Measurements from ENCODE around the gene FBXW7. TPM values are rescaled to one million over a fixed set of nuclear protein-coding genes. Genes with fewer than 3 reads are reported as not detected.

The FBXW7 gene
- total RNA-seq, 1 donor from 2014 or later, result 37.8 TPM

DNA sequence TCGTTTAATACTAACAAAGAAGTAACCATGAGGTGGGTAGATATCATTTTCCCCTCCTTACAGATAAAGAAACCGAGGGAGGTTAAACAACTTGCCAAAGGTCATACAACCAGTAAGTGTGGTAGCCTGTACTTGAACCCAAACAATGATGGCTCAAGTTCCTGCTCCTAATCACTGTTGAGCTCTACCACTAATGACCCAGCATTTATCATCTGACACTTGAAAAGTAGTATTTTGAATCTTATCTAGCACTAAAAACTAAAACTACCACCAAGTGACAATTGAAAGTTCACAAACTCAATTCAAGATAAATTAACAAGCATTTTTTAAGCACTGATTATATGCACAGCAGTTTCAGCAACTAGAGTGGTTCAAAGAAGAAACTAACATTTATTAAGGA lies 13.1 kb downstream of the FBXW7 start:
- intact Hi-C loops (cut with micrococcal nuclease), result no loop called here
- no peak overlapping the region for H3K4me3 Mint-ChIP-seq (ENCODE audit: low read depth)
- H3K4me1 Mint-ChIP-seq (ENCODE audit: low read depth), result peaks cover 48% of the 10 kb centered on the region
- H3K27ac Mint-ChIP-seq, result no peak overlapping the region
- DNase-seq (ENCODE audit: low spot score), result no peak
- no peaks in the 10 kb centered on the region for H3K27me3 Mint-ChIP-seq (ENCODE audit: low read depth)
- H3K36me3 Mint-ChIP-seq (ENCODE audit: low read depth), result peaks cover 33% of the 10 kb centered on the region
- H3K9me3 Mint-ChIP-seq, result no peaks in the 10 kb centered on the region

DNA sequence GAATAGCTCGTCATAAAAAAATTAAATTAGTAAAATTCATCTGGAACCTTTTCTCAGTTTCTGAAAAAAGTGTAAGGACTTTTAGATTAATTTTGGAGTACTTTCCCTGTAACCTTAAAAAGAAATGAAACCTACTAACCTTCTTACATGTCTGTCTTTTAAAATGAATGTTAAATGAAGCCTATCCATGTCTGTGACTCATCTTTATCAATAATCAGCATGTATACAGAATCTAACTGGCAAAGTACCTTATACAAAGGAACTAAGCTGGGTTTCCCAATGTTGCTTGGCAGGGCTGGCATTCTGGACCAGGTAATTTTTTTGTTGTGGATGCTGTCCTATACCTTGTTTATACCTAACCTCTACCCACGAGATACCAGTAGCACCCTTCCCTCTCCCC lies 13.6 kb downstream of the FBXW7 start:
- Mint-ChIP-seq H3K27ac (no peak overlapping the region), H3K9me3 (no peaks in the 10 kb centered on the region), H3K27me3 (ENCODE audit: low read depth) (no peaks in the 10 kb centered on the region), H3K4me3 (ENCODE audit: low read depth) (no peak overlapping the region), H3K4me1 (ENCODE audit: low read depth) (peaks cover 48% of the 10 kb centered on the region), H3K36me3 (ENCODE audit: low read depth) (peaks cover 33% of the 10 kb centered on the region)
- intact Hi-C loops (cut with micrococcal nuclease), result no loop called here
- DNase-seq (ENCODE audit: low spot score), result no peak

DNA sequence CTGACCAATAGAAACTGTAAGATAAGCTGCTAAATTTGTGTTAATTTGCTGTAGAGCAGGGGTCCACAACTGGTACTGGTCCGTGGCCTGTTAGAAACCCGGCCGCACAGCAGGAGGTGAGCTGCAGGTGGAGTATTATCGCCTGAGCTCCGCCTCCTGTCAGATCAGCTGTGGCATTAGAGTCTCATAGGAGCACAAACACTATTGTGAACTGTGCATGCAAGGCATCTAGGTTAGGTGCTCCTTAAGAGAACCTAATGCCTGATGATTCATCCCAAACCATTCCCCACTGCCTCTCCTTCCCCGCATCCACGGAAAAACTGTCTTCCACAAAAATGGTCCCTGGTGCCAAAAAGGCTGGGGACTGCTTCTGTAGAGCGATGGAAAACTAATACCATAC lies 19.7 kb downstream of the FBXW7 start:
- intact Hi-C loops (cut with micrococcal nuclease), result no loop called here
- no peaks in the 10 kb centered on the region for H3K9me3 Mint-ChIP-seq
- peaks cover 17% of the 10 kb centered on the region for H3K36me3 Mint-ChIP-seq (ENCODE audit: low read depth)
- no peak overlapping the region for H3K27ac Mint-ChIP-seq
- H3K4me1 Mint-ChIP-seq (ENCODE audit: low read depth), result peaks cover 16% of the 10 kb centered on the region
- H3K27me3 Mint-ChIP-seq (ENCODE audit: low read depth), result no peaks in the 10 kb centered on the region
- H3K4me3 Mint-ChIP-seq (ENCODE audit: low read depth), result no peak overlapping the region
- no peak for DNase-seq (ENCODE audit: low spot score)

DNA sequence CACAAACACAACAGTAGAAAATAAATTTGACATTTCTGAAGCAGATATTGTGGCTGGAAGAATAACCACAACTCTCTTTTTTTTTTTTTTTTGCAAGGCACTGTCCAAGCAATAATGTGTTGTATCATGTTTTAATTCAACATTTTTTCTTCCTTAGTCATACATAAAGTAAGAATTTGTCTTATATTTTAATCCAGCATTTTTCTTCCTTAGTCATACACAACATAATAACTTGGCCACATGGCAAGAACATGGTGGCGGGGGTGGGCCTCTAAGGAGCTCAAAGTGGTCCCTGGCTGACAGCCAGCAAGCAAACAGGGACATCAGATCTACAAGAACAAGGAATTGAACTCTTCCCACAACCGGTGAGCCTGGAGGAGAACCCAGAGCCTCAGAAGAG lies 20.2 kb downstream of the FBXW7 start:
- intact Hi-C loops (cut with micrococcal nuclease), result no loop called here
- H3K36me3 Mint-ChIP-seq (ENCODE audit: low read depth), result peaks cover 12% of the 10 kb centered on the region
- no peak overlapping the region for H3K27ac Mint-ChIP-seq
- no peaks in the 10 kb centered on the region for H3K9me3 Mint-ChIP-seq
- no peak overlapping the region for H3K4me3 Mint-ChIP-seq (ENCODE audit: low read depth)
- peaks cover 17% of the 10 kb centered on the region for H3K4me1 Mint-ChIP-seq (ENCODE audit: low read depth)
- no peak for DNase-seq (ENCODE audit: low spot score)
- no peaks in the 10 kb centered on the region for H3K27me3 Mint-ChIP-seq (ENCODE audit: low read depth)

DNA sequence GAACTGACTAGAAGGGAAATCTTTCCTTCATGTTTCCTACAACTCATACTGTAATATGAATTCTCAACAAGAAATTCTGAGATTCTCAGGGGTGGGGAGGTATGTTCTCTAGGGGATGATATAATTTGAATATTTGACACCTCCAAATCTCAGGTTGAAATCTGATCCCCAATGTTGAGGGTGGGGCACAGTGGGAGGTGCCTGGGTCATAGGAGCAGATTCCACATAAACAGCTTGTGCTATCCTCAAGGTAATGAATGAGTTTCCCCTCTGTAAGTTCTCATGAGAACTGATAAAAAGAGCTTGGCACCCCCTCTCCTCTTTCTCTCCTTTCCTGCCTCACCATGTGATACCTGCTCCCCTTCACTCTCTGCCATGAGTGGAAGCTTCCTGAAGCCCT lies 21.5 kb downstream of the FBXW7 start:
- no peak overlapping the region for H3K27ac Mint-ChIP-seq
- intact Hi-C loops (cut with micrococcal nuclease), result no loop called here
- peaks cover under 1% of the 10 kb centered on the region for H3K36me3 Mint-ChIP-seq (ENCODE audit: low read depth)
- H3K4me1 Mint-ChIP-seq (ENCODE audit: low read depth), result peaks cover 25% of the 10 kb centered on the region
- no peak overlapping the region for H3K4me3 Mint-ChIP-seq (ENCODE audit: low read depth)
- H3K9me3 Mint-ChIP-seq, result no peaks in the 10 kb centered on the region
- no peaks in the 10 kb centered on the region for H3K27me3 Mint-ChIP-seq (ENCODE audit: low read depth)
- DNase-seq (ENCODE audit: low spot score), result no peak

DNA sequence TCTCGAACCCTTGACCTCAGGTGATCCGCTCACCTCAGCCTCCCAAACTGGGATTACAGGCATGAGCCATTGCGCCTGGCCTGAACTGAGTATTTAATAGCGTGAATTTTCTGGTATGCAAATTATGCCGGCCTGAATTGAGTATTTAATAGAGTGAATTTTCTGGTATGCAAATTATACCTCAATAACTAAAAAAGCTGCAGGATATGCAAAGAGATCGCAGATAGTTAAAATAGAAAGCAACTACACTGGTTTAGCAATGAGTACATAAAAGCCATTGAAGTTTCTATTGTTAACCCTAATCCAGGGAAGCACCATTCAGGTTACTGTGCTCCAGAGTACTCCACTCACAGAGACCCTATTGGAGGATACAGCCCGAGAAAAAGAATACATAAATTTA lies 22.8 kb downstream of the FBXW7 start:
- H3K36me3 Mint-ChIP-seq (ENCODE audit: low read depth), result no peaks in the 10 kb centered on the region
- no peak overlapping the region for H3K4me3 Mint-ChIP-seq (ENCODE audit: low read depth)
- H3K4me1 Mint-ChIP-seq (ENCODE audit: low read depth), result peaks cover 27% of the 10 kb centered on the region
- H3K27me3 Mint-ChIP-seq (ENCODE audit: low read depth), result no peaks in the 10 kb centered on the region
- no peak for DNase-seq (ENCODE audit: low spot score)
- no peak overlapping the region for H3K27ac Mint-ChIP-seq
- intact Hi-C loops (cut with micrococcal nuclease), result no loop called here
- no peaks in the 10 kb centered on the region for H3K9me3 Mint-ChIP-seq

DNA sequence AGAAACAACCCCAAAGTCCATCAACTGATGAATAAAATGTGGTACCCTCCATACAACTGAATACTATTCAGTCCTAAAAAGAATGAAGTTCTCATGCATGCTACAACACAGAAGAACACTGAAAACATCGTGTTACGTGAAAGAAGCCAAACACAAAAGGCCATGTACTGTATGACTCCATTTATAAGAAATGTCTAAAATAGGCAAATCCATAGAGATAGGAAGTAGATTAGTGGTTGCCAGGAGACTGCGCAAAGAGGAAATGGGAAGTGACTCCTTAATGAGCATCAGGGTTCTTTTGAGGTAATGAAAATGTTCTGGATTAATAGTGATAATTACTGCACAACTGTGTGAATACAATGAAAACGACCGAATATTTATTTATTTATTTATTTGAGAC lies 23.4 kb downstream of the FBXW7 start:
- no peaks in the 10 kb centered on the region for H3K27me3 Mint-ChIP-seq (ENCODE audit: low read depth)
- peaks cover 5% of the 10 kb centered on the region for H3K36me3 Mint-ChIP-seq (ENCODE audit: low read depth)
- no peak overlapping the region for H3K4me3 Mint-ChIP-seq (ENCODE audit: low read depth)
- intact Hi-C loops (cut with micrococcal nuclease), result no loop called here
- peaks cover 27% of the 10 kb centered on the region for H3K4me1 Mint-ChIP-seq (ENCODE audit: low read depth)
- DNase-seq (ENCODE audit: low spot score), result no peak
- no peaks in the 10 kb centered on the region for H3K9me3 Mint-ChIP-seq
- H3K27ac Mint-ChIP-seq, result no peak overlapping the region

DNA sequence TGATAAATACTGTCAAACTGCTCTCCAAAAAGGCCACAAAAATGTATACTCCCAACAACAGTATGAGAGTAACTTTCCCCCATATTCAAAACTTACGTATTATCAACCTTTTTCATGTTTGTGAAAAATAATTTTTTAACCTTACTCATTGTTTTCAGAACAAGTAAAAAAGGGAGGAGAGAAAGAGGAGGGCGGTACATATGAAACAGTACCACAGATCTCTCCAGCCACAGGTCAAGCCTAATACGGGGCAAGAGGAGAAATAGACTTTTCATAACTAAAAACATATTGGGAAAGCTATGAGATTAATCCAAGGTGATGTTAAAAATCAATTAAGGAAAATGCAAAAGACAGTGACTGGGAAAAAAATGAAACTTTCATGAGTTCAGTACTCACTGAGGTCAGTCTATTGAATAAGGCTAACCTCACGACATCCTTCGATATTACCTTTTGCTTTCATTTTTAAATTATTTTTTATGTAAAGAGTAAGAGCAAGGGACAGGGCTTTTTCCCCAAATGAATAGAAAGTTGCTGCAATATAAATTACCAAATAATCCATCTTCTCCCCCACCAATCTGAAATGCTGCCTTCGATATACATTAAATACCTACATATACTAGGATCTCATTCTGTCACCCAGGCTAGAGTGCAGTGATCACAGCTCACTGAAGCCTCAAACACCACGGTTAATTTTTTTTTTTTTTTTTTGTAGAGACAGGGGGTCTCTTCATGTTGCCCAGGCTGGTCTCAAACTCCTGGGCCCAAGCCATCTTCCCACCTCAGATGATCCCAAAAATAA lies 25.3 kb downstream of the FBXW7 start:
- Mint-ChIP-seq H3K36me3 (ENCODE audit: low read depth) (peaks cover 7% of the 10 kb centered on the region), H3K4me3 (ENCODE audit: low read depth) (no peak overlapping the region), H3K4me1 (ENCODE audit: low read depth) (peaks cover 24% of the 10 kb centered on the region), H3K27ac (no peak overlapping the region), H3K27me3 (ENCODE audit: low read depth) (no peaks in the 10 kb centered on the region), H3K9me3 (no peaks in the 10 kb centered on the region)
- intact Hi-C loops (cut with micrococcal nuclease), result no loop called here
- no peak for DNase-seq (ENCODE audit: low spot score)

DNA sequence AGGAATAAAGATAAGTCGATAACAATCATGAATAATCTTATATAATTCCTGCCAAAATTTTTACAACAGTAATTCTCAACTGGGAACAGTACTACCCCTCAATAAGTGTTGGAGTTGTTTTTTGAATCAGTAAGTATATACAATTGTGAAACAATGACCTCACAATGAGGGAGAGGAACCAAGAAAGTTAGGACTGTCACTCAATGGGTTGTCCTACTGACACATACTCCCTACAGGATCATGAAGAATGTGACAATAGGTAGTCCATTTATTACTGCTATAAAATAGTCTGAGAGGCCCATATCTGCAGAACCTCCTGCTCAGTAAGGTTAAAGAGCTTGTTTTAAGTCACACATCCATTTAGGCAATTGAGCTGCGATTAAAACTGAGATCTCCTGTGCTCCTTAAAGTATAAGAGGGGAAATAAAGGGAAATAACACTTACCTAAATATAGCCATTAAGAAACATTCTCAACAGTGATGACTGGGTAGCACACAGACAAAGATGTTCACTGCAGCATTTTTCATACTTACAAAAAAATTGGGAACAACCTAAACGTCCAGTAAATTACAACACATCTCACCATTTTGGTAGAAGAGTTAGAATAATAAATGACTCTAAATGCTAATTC lies 26.2 kb downstream of the FBXW7 start:
- H3K36me3 Mint-ChIP-seq (ENCODE audit: low read depth), result peaks cover 7% of the 10 kb centered on the region
- no peak overlapping the region for H3K27ac Mint-ChIP-seq
- H3K4me1 Mint-ChIP-seq (ENCODE audit: low read depth), result peaks cover 26% of the 10 kb centered on the region
- DNase-seq (ENCODE audit: low spot score), result no peak
- intact Hi-C loops (cut with micrococcal nuclease), result no loop called here
- no peaks in the 10 kb centered on the region for H3K27me3 Mint-ChIP-seq (ENCODE audit: low read depth)
- H3K4me3 Mint-ChIP-seq (ENCODE audit: low read depth), result no peak overlapping the region
- no peaks in the 10 kb centered on the region for H3K9me3 Mint-ChIP-seq

DNA sequence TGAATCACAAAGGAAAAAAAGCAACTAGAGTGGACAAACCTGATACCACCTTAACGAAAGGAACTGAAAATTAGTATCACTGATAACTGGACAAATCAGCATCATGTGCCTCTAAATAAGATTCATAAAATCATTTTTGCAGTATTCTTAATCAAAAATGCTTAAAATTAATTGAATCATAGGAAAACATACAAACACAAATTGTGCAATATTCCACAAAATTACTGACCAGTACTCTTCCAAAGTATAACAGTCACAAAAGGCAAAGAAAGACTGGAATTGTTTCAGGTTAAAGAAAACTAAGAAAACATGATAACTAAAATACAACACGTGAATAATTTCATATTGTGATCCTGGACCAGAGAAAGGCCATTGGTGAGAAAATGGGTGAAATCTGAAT lies 27.1 kb downstream of the FBXW7 start:
- H3K36me3 Mint-ChIP-seq (ENCODE audit: low read depth), result peaks cover 7% of the 10 kb centered on the region
- no peak overlapping the region for H3K27ac Mint-ChIP-seq
- H3K9me3 Mint-ChIP-seq, result no peaks in the 10 kb centered on the region
- DNase-seq (ENCODE audit: low spot score), result no peak
- H3K4me1 Mint-ChIP-seq (ENCODE audit: low read depth), result peaks cover 21% of the 10 kb centered on the region
- H3K27me3 Mint-ChIP-seq (ENCODE audit: low read depth), result no peaks in the 10 kb centered on the region
- no peak overlapping the region for H3K4me3 Mint-ChIP-seq (ENCODE audit: low read depth)
- intact Hi-C loops (cut with micrococcal nuclease), result no loop called here

DNA sequence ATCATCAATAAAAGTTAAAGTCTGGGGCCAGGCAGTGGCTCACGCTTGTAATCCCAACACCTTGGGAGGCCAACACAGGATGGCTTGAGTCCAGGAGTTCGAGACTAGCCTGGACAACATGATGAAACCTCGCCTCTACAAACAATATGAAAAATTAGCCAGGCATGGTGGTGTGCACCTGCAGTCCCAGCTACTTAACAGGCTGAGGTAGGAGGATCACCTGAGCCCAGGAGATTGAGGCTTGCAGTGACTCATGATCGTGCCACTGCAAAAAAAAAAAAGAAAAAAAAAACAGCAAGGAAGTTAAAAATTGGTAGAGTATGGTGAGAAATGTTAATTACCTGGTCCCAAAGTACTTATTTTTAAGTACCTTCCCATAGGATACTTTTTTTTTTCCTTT lies 27.5 kb downstream of the FBXW7 start:
- no peak overlapping the region for H3K4me3 Mint-ChIP-seq (ENCODE audit: low read depth)
- DNase-seq (ENCODE audit: low spot score), result no peak
- H3K4me1 Mint-ChIP-seq (ENCODE audit: low read depth), result peaks cover 21% of the 10 kb centered on the region
- no peaks in the 10 kb centered on the region for H3K9me3 Mint-ChIP-seq
- intact Hi-C loops (cut with micrococcal nuclease), result no loop called here
- H3K36me3 Mint-ChIP-seq (ENCODE audit: low read depth), result peaks cover 7% of the 10 kb centered on the region
- H3K27me3 Mint-ChIP-seq (ENCODE audit: low read depth), result no peaks in the 10 kb centered on the region
- H3K27ac Mint-ChIP-seq, result no peak overlapping the region

DNA sequence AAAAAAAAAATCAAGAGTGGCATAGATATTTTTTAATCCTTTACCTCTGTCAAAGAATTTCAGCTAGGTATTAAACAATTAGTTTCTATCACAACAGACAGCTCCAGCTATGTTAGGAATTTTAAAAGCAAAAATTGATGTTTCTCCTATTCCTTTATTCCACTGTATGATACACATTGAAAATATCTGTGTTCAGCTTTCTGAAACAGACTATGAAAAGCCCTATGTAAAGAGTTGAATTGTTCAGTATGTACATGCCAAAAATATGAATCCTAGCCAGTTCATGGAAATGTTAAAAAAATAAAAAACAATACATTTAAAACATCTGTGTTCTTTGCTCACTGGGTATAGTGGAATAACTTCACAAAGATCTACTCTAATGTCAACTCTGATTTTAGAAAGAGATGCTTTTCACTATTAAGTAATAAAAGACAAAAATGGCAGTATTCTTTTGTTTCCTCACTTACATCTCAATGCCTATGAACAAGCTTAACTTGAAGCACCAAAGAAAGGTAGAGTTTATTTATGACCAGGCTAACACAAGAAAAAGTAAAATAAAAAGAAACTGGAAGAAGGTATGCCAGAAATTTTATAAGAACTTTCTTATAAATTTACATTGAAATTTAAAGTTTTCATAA lies 32.1 kb downstream of the FBXW7 start:
- intact Hi-C loops (cut with micrococcal nuclease), result loop anchor here (5.0 kb wide), 1 partner anchor 34 kb away; the partner anchor contains the start of gene FBXW7
- Mint-ChIP-seq H3K4me1 (ENCODE audit: low read depth) (peaks cover 18% of the 10 kb centered on the region), H3K9me3 (no peaks in the 10 kb centered on the region), H3K27ac (no peak overlapping the region), H3K36me3 (ENCODE audit: low read depth) (peaks cover 7% of the 10 kb centered on the region), H3K27me3 (ENCODE audit: low read depth) (no peaks in the 10 kb centered on the region), H3K4me3 (ENCODE audit: low read depth) (no peak overlapping the region)
- DNase-seq (ENCODE audit: low spot score), result no peak

Data from activated T-helper 2 cell treated with anti-CD3 and anti-CD28 coated beads, Interferon-gamma antibody, Interleukin-2, Interleukin-4, amounts not matched to agents 10 μg/mL and 5 μg/mL and 100 μg/mL, durations not matched to agents 14 hours and 24 hours and 36 hours (primary cell).